Muscle layer of colon (tissue), 2 donors: ENCODE results near the gene SCAMP1.
"Not testable (repeated sequence)": the region's sequence is repeated elsewhere in the genome, so short reads cannot be mapped to it uniquely, and the experiment has no call there.

Source experiments
- H3K27ac ChIP-seq: one replicate; pipeline ENCODE4 v1.7.0; 2013; ENCODE audit warnings: low read depth, mild to moderate bottlenecking, low read length, moderate library complexity
- H3K27me3 ChIP-seq, 2 donors: one replicate each; pipeline ENCODE4 v1.7.0; 2013; ENCODE audit warnings: low read length in 2 of 2, mild to moderate bottlenecking in 2 of 2; ENCODE audit not compliant: insufficient read depth in 2 of 2, control insufficient read depth in 1 of 2
- H3K36me3 ChIP-seq: one replicate; pipeline ENCODE4 v1.7.0; 2013; ENCODE audit warnings: mild to moderate bottlenecking, low read length; ENCODE audit not compliant: insufficient read depth
- H3K4me1 ChIP-seq: one replicate; pipeline ENCODE4 v1.7.0; 2013; ENCODE audit warnings: mild to moderate bottlenecking, low read length; ENCODE audit not compliant: insufficient read depth
- H3K4me3 ChIP-seq, 2 donors: one replicate each; pipeline ENCODE4 v1.7.0; 2013; ENCODE audit warnings: low read length in 2 of 2, low read depth in 1 of 2, mild to moderate bottlenecking in 1 of 2, moderate library complexity in 1 of 2
- H3K9ac ChIP-seq: one replicate; pipeline ENCODE4 v1.7.0; 2013; ENCODE audit warnings: low read length
- H3K9me3 ChIP-seq: one replicate; pipeline ENCODE4 v1.7.0; 2013; ENCODE audit warnings: mild to moderate bottlenecking, low read length
- donor health status: abdominal sarcoma.
- donor health status: Adenocarcinoma of cecum.

SCAMP1 gene

DNA sequence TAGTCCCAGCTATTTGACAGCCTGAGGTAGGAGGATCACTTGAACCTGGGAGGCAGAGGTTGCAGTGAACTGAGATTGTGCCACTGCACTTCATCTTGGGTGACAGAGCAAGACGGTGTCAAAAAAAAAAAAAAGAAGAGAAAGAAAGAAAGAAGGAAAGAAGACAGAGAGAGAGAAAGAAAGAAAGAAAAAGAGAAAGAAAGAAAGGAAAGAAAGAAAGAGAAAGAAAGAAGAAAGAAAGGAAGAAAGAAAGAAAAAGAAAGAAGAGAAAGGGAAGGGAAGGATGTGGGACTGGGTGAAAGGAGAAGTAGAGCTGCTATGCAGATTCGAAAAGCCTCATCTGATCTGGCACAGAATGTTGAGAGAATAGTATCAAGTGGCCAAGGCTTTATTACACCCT, 23.7 kb upstream of the SCAMP1 start:
- Histone ChIP-seq H3K27ac (no peak overlapping the region), H3K4me3 (no peak overlapping the region), H3K9ac (no peak overlapping the region), H3K27me3 (no peaks in the 10 kb centered on the region), H3K4me1 (no peaks in the 10 kb centered on the region), H3K36me3 (no peaks in the 10 kb centered on the region), H3K9me3 (no peaks in the 10 kb centered on the region)

DNA sequence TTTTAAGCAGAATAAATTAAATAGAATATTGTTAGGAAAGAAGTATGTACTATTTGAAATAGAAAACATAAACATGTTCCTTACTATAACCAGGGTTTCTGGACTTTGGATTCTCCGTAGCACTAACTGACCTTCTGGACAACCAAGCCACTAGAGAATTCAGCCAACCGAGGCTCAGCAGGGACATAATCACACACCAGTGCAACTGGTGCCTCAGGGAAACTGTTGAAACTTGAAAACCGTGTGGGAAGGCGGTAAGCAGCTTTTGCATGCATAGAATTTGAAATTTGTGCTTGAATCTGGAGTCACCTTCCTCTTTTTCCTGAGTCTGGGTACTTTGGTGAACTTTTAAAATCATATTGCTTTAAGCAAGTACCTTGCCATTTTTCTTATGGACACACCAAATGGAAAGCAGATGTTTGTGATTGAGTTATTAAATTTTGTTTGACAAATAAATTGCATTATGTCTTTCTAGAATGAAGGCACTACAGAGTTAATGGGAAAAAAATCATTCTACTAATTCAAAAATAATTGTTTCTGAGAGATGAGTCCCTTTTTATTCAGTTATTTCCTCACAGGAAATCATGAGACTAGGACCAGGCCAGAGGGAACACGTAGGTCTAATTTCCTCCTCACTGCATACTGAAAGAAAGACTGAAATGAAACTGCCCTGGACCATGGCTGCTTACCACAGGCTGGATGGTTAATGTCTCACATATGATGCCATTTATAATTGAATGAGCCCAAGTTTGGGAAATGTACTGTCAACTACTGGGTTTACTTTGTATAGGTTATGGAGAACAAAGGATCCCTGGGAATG, 20.6 kb upstream of the SCAMP1 start:
- Histone ChIP-seq H3K9me3 (no peaks in the 10 kb centered on the region), H3K27me3 (no peaks in the 10 kb centered on the region), H3K9ac (no peak overlapping the region), H3K4me3 (no peak overlapping the region), H3K4me1 (no peaks in the 10 kb centered on the region), H3K36me3 (no peaks in the 10 kb centered on the region), H3K27ac (no peak overlapping the region)

DNA sequence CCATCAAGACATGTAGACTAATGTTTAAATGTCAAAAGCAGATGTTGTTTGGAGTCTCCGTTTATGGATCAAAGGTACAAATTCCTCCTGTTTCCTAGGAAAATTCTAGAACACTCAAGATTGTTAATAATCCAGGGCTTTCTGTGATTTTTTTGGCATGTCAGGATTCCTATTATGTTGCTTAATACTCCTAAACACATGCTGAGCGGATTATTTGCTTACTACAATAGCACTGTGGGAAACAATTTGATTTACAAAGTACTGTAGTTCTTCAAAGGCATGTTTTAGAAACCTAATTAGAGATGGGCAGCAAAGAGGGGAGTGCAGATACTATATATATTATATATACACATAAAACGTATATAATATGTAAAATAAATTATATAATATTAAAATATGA, 19.0 kb upstream of the SCAMP1 start:
- H3K9me3 ChIP-seq: no peaks in the 10 kb centered on the region
- H3K9ac ChIP-seq: no peak overlapping the region
- no peaks in the 10 kb centered on the region for H3K27me3 ChIP-seq
- no peak overlapping the region for H3K4me3 ChIP-seq
- H3K36me3 ChIP-seq: no peaks in the 10 kb centered on the region
- H3K27ac ChIP-seq: no peak overlapping the region
- H3K4me1 ChIP-seq: no peaks in the 10 kb centered on the region

DNA sequence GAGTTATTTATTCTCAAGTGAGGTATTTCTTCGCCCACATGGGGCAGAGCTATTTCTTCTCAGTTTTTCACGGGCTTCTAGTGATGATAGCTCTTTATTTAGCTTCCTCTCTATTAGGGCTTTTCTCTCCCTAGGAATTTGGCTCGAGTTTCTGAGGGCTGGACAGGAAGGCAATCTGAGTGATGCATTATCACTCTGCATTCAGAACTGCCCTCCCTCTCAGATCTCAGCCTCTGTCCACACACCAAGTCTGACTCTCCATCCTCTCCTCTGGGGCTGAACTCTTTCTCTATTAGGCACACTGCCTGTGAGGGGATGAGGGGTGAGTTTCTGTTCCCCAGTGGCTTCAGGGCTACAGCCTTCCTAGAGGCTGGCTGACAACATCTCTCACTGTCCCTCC, 14.9 kb upstream of the SCAMP1 start:
- H3K27me3 ChIP-seq: no peaks in the 10 kb centered on the region
- no peak overlapping the region for H3K9ac ChIP-seq
- H3K27ac ChIP-seq: no peak overlapping the region
- H3K4me3 ChIP-seq: no peak overlapping the region
- no peaks in the 10 kb centered on the region for H3K4me1 ChIP-seq
- no peaks in the 10 kb centered on the region for H3K9me3 ChIP-seq
- no peaks in the 10 kb centered on the region for H3K36me3 ChIP-seq

DNA sequence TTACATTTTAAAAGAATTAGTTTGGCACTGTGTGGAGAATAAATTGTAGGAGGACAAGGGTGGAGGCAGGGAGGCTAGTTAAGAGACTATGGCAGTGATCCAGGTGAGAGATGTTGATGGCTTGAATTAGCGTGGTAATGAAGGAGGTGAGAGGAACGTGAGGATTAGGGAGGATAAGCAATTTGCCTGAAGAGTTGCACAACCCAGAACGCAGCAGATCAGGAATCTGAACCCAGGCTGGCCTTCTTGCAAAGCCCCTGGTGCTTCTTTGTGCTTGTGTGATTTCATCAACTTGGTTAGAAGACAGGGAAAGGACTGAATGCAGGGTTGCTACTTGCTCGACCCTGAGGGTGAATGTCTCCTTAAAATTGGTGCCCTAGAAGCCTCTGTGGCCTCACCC, 6.9 kb upstream of the SCAMP1 start:
- H3K4me1 ChIP-seq: peaks cover 4% of the 10 kb centered on the region
- H3K36me3 ChIP-seq: no peaks in the 10 kb centered on the region
- H3K4me3 ChIP-seq: no peak overlapping the region
- no peak overlapping the region for H3K27ac ChIP-seq
- no peaks in the 10 kb centered on the region for H3K27me3 ChIP-seq
- H3K9me3 ChIP-seq: no peaks in the 10 kb centered on the region
- H3K9ac ChIP-seq: no peak overlapping the region

DNA sequence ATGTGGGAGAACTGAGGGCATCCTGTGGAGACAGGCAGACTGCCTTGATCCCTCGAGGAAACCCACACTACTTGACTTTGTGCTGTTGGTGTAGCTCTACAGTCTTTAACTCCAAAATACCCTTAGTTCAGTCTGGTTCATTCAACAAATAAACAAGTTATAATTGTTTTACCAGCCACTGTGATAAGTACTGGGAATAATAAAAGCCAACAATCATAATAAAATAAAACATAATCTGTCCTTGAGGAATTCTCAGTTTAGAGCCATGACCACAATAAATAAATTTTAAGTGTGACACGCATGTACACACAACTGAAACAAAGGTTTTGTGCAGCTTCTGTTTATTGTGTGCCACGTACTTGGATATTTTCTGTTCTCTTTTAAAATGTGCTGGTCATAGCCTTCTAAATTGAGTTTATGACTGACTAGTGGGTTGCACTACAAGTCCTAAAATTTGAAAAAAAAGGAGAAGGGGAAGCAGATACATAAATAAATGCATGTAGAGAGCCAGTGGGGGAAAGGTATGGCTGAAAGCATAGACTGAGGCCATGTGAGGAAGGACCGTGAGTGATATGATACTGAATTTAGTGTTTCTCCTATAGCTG, 6.2 kb upstream of the SCAMP1 start:
- no peaks in the 10 kb centered on the region for H3K9me3 ChIP-seq
- H3K4me1 ChIP-seq: peaks cover 10% of the 10 kb centered on the region
- no peak overlapping the region for H3K27ac ChIP-seq
- H3K36me3 ChIP-seq: no peaks in the 10 kb centered on the region
- H3K27me3 ChIP-seq: no peaks in the 10 kb centered on the region
- no peak overlapping the region for H3K4me3 ChIP-seq
- H3K9ac ChIP-seq: no peak overlapping the region

DNA sequence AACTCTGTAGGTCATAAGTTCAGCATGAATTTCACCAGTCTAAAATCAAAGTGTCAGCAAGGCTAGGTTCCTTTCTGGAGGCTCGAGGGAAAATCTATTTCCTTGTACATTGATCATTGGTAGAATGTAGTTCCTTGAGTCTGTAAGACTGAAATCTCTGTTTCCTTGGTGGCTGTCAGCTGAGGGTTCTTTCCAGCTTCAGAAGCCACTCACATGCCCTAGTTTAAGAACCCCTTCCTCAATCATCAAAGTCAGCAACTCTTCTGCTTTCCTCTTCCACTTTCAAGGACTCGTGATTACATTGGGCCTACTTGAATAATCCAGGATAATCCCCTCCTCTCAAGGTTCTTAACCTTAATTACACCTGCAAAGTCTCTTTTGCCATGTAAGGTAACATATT, 4.9 kb upstream of the SCAMP1 start:
- H3K9me3 ChIP-seq: no peaks in the 10 kb centered on the region
- H3K27ac ChIP-seq: no peak overlapping the region
- H3K27me3 ChIP-seq: no peaks in the 10 kb centered on the region
- H3K9ac ChIP-seq: no peak overlapping the region
- H3K36me3 ChIP-seq: no peaks in the 10 kb centered on the region
- peaks cover 16% of the 10 kb centered on the region for H3K4me1 ChIP-seq
- no peak overlapping the region for H3K4me3 ChIP-seq

DNA sequence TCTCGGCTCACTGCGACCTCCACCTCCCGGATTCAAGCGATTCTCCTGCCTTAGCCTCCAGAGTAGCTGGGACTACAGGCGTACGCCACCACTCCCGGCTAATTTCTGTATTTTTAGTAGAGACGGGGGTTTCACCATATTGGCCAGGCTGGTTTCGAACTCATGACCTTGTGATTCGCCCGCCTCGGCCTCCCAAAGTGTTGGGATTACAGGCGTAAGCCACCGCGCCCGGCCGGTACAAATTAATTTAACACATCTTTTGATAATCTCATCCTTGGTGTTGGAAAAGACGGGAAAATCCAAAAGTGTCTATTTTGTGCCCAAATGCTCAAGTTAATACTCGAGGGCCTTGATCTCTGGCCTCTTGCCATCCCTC, 974 bp upstream of the SCAMP1 start:
- peak overlapping the region; percentile 94 to 99 for H3K4me3 ChIP-seq
- peak overlapping the region; percentile 82 for H3K27ac ChIP-seq
- H3K27me3 ChIP-seq, H3K36me3 ChIP-seq, H3K9me3 ChIP-seq: not testable (repeated sequence)
- peaks cover 21% of the 10 kb centered on the region for H3K4me1 ChIP-seq
- peak overlapping the region; percentile 55 for H3K9ac ChIP-seq

DNA sequence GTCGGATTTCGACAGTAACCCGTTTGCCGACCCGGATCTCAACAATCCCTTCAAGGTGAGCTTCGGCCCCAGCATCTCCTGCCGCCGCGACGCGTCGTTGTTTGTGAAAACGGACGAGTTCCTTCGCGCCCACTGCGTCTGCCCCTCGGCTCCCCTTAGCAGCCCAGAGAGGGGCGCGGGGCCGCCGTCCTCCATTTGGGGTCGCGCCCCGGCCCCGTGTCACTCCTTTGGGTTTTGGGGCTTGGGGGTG, 182 bp downstream of the SCAMP1 start:
- Histone ChIP-seq H3K27ac (peak overlapping the region; percentile 82), H3K9ac (peak overlapping the region; percentile 45)

DNA sequence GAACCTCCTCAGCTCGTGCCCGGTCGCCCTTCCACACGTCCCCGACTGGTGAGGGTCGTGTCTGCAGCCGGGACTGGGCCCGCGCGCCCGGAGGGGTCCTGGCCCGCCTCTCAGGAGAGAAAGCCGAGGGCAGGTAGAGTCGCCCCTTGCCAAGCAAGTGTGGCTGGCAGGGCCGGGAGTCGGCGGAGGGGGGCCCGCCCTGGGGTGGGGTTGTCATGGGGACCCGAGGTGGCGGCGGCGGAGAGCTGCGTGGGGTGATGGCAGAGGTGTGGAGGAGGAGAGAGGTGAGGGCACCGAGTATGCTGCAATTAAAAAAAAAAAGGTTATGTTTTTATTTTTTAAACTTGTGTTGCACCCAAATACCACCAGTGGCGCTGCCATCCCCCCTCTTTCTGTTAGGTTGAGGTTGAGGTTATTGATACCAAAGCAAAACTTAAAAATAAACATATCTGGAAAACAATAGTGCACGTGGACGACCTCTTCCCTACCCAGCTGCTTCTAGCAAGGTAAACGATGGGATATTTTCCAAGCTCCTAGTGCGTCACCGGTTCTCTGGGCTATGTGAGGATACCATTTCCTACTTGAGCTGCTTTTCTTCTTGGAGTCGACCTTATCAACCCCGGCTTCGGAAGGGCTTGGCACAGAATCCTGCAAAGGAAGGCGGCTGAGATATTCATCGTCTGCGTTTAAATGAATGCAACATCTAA, 660 bp downstream of the SCAMP1 start:
- Histone ChIP-seq H3K4me3 (peak overlapping the region; percentile 94 to 99), H3K9me3 (no peaks in the 10 kb centered on the region), H3K9ac (peak overlapping the region; percentile 45), H3K27me3 (no peaks in the 10 kb centered on the region), H3K4me1 (peaks cover 21% of the 10 kb centered on the region), H3K36me3 (no peaks in the 10 kb centered on the region), H3K27ac (peak overlapping the region; percentile 82)

More for the DNA sequence above, 182 bp downstream of the SCAMP1 start:
- Histone ChIP-seq H3K9me3 (no peaks in the 10 kb centered on the region), H3K4me1 (peaks cover 21% of the 10 kb centered on the region), H3K27me3 (no peaks in the 10 kb centered on the region), H3K4me3 (peak overlapping the region; percentile 94 to 99), H3K36me3 (no peaks in the 10 kb centered on the region)

DNA sequence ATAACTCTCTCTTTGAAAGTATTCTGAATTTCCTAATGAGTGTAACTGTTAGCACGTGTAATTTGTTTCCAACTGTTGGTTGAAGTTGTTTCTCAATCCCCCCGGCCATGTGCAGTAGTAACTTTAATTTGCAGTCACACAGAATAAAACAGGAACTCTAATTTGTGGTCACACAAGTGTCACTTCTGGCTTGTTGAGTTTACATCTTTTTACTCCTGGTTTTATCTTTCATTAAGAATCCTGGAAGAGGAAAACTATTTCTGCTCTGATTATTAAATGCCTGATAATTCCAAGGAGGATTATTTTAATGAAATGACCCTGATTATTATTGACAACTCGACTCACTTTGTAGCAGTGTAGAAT, 1.2 kb downstream of the SCAMP1 start:
- H3K9me3 ChIP-seq: no peaks in the 10 kb centered on the region
- H3K9ac ChIP-seq: no peak overlapping the region
- H3K27me3 ChIP-seq: no peaks in the 10 kb centered on the region
- no peak overlapping the region for H3K27ac ChIP-seq
- H3K4me3 ChIP-seq: peak overlapping the region; percentile 94 to 99
- H3K36me3 ChIP-seq: no peaks in the 10 kb centered on the region
- peaks cover 21% of the 10 kb centered on the region for H3K4me1 ChIP-seq

DNA sequence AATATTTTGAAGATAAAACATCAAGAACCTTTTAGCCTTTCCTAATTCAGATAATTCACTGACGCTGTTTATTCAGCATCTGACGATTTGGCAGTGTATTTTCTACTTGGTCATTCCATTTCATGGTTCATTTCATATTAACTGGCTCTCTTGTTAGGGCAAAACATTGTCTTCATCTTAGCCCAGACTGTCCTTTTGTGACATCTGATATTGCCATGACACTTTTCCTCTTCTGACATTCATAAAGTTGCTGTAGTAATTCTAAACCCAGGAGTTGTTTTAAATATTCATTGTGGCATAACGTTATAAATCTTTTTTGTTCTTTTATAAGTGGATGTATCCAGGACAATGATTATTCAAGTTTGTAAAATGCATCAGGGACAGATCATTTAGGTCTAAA, 1.8 kb downstream of the SCAMP1 start:
- no peak overlapping the region for H3K27ac ChIP-seq
- no peaks in the 10 kb centered on the region for H3K36me3 ChIP-seq
- H3K27me3 ChIP-seq: no peaks in the 10 kb centered on the region
- H3K9me3 ChIP-seq: no peaks in the 10 kb centered on the region
- peaks cover 21% of the 10 kb centered on the region for H3K4me1 ChIP-seq
- no peak overlapping the region for H3K9ac ChIP-seq
- H3K4me3 ChIP-seq: no peak overlapping the region
